Raji (cell line): ENCODE results near the gene ANXA6.

Source experiments
- POLR2A ChIP-seq: IDR thresholded peaks from 2 replicates; pipeline ENCODE4 v1.6.1; 2011; ENCODE audit warnings: low read depth, low read length, control low read depth; ENCODE audit not compliant: insufficient read depth

ANXA6 gene

DNA sequence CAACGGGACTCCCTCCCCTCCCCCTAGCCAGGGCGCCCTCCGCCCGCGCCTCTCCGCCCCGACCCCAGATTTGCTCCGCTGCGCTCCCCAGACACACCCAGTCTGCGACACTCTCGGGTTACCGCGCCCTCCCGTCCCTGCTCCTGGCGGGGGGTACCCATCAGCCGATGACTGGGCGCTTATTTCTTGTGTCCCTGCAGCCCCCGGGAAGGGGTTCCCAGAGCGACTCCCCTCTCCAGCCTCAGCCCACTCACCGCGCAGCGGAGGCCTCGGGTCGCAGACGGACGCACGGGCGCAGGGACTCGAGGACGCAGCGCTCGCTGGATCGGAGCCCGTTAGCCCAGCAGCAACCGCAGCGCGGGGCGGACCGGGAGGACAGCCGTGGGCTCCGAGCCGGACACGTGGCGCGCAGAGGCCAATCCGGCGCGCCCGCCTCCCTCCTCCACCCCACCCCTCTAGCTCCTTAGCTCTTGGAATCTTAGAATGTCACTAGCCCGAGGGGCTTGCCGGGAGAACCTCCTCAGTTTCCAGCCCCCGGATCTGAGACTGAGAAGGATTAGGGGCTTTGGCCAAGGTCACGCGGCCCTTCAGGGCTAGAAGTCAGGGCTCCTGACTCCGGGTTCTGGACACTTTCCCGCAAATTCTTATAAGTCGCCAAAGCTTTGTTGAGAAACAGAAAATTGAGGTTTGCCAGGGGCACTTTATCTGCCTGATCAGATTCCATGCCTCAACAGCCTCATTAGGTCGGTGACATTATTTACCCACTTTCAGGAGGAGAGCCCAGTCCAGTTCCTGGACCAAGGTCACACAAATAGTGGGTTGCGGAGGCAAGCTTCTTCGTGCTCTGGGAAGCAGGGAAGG lies at the start of gene ANXA6:
Gene ANXA6 (minus strand): TSS at position 354 of the 861 bp plus-strand sequence. CDS start 9,878 bp downstream, outside the sequence.
- TF ChIP-seq POLR2A: peak; percentile 61

DNA sequence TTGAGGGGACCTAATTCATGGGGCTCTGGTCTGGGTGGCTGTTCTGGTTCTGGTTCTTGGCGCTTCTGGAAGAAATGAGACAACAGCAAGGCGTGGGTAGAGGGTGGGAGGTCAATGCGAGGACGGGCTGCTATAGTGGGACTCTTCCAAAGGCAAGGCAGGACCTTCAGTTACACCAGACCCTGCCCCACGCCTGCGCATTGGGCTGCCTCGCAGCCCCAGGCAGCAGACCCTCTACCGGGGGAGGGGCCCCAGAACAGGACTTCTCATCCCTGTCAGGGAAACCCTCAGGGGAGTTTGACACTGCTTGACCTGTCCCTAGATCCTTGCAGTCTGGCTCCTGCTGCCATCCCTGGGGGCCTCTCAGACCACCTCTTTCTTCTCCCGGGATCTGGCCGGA lies 47.8 kb upstream of the ANXA6 start:
- no peak for TF ChIP-seq POLR2A

DNA sequence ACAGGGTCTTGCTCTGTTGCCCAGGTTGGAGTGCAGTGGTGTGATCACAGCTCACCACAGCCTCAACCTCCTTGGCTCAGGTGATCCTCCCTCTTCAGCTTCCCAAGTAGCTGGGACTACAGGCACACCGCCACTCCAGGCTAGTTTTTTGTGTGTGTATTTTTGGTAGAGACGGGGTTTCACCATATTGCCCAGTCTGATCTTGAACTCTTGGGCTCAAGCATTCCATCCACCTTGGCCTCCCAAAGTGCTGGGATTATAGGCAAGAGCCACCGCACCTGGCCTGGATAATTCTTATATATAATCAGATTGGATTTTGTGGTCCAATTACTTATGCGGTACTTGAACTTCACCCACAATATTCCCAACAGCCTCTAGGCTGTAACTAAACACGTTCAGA lies 46.5 kb upstream of the ANXA6 start:
- TF ChIP-seq POLR2A: no peak

DNA sequence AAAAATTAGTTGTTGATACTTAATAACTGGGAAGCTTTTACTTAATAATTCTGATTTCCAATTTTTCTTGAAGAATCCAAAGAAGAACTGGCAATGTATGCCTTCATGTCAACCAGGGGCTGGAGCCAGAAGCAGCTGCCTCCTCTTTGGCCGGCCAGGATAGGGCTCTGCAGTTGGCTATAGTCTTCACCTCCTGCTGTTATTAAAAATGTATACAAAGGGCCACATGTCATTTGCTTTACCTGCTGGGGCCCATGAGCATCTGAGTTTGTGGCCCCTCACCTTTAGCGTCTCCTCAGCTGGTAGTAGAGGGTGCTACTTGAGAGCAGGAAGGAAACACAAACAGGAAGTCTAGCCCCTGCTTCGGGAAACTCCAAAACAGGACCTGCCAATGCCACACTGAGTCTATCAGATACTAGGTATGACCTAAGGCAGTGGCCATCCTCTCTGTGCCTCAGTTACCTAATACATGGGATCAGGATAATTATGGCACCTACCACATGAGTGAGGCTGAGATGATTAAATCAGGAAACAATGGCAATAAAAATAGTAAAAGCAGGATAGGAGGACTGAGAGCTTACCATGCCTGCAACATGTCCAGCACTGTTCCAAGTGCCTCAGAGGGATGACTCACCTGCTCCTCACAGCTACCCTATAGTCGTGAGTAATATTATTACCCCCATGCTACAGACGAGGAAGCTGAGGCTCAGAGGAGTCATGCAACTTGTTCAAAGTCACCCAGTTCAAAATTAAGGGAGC lies 45.0 kb upstream of the ANXA6 start:
- TF ChIP-seq POLR2A: no peak

DNA sequence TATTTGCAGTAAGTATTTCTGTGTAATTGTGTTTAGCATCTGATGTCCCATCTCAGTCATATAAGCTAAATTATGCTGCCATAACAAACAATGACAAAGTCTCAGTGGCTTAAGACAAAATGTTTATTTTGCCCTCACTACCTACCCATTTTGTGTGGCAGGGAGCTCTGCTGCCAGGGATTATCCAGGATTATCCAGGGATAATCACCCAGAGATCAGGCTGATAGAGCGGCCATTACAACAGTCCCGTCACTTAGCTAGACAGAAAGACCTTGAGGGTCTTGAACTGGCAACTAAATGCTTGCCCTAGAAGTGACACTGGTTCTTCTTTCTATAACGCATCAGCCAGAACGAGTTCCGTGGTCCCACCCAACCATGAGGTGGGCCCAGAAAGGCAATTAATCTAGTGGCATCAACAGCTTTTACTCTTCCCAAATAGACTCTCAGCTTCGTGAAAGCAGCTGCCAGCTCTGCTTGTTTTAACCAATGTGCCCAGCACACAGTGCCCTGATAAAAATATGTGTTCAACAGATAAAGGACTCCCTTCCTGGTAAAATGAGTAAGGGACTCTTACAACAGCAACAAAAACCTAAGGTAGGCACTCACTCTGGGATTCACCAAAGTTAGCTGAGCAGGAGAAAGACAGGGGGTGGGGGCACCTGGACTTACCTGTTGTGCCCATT lies 43.5 kb upstream of the ANXA6 start:
- TF ChIP-seq POLR2A: no peak

DNA sequence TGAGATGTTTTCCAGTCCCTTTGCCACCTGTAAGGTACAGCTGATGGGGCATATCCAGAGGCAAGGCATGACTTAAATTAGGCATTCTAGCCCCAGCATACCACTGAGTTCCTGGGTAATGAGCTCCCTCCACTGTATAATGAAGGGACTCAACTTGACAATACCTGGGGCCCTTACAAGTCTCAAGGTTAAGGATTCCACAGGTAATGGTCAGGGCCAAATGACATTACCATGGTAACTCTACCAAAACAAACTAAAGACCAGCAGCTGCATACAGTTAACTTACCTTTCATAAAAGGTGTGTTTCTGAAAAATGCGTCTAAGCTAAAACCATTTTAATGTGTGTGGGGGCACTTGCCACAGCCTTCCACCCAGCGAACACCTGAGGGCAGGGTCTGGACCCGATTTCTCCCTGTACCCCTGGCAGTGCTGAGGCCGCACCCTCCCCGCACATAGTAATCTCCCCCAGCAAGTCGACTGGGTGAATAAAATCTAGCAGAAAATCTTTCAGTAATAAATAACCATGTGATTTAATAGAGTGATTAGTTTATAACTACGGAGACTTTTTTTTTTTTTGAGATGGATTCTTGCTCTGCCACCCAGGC lies 42.1 kb upstream of the ANXA6 start:
- no peak for TF ChIP-seq POLR2A

DNA sequence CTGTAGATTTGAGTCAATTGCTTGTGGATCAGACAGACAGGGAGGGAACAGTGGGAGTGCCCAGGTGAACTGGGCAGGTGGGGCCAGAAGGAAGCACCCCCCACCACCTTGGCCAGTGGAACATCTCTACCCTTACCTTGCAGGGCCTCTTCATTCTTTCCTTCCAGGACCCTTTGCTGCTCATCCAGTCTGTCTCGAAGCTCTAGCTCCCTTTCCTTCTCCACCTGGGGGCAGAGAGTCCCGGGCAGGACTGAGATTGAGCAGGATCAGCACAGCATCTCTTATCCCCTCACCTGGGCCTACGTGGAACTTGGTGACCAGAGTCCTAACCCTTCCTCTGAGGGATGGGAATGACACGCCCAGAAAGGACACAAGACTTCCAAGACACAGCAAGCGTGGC lies 41.3 kb upstream of the ANXA6 start:
- TF ChIP-seq POLR2A: no peak

DNA sequence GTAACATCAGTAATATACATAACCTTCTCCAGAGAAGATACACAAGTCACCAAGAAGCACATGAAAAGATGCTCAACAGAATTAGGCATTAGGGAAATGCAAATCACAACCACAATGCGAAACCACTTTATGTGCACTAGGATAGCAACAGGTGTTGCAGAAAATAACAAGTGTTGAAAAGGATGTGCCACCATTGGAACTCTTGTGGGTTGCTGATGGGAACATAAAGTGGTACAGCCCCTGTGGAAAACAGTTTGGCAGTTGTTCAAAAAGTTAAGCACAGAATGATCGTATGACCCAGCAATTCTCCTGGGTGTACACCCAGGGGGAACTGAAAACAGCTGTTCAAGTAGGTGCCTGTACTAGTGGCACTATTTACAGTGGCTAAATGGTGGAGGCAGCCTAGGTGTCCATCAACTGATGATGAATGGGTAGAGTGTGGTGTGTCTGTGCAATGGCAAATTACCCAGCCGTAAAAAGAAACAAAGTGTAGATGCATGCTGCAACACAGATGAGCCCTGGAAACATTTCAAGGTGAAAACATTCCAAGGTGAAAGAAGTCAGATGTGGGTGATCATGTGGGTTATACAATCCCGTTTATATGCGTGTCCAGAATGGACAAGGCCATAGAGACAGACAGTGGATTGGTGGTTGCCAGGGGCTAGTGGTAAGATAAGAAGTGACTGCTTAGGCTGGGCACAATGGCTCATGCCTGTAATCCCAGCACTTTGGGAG lies 39.1 kb upstream of the ANXA6 start:
- 0 out of 2 replicates have a peak, but pooled peaks have one; percentile 29 for TF ChIP-seq POLR2A

DNA sequence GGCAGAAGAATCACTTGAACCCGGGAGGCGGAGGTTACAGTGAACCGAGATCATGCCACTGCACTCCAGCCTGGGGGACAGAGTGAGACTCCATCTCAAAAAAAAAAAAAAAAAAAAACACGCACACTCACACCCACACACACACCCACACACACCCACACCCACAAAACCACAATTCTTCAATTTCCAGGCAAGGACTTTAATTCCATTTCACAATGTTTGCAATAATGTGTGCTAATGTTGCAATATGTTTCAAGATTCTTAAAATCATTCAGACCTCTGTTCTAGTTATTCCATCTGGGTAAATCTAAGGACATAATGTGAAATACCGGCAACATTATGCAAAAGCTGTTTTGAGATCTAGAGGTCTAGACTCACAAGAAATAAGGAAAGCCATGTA lies 38.0 kb upstream of the ANXA6 start:
- no peak for TF ChIP-seq POLR2A

DNA sequence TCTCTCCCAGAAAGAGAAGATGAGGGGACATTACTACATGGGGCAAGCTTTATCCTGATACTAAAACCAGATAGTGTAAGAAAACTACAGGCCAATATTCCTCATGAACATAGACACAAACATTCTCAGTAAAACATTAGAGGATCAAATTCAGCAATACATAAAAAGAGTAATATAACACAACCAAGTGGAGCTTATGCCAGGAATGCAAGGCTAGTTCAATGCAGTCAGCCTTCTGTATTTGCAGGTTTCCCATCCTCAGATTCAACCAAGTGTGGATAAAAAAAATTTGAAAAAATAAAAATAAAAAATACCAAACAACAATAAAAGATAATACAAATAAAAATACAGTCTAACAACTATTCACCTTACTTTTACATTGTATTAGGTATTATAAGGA lies 35.0 kb upstream of the ANXA6 start:
- TF ChIP-seq POLR2A: no peak

DNA sequence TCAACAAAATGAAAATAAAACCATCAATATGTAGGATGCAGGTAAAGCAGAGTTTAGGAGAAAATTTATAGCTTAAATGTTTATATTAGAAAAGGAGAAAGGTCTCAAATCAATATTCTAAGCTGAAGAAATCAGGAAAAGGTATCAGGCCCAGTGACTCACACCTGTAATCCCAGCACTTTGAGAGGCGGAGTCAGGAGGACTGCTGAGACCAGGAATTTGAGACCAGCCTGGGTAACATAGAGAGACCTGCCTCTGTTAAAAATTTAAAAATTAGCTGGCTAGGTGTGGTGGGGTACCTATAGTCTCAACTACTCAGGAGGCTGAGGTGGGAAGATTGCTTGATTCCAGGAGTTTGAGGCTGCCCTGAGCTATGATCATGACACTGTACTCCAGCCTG lies 34.1 kb upstream of the ANXA6 start:
- no peak for TF ChIP-seq POLR2A

DNA sequence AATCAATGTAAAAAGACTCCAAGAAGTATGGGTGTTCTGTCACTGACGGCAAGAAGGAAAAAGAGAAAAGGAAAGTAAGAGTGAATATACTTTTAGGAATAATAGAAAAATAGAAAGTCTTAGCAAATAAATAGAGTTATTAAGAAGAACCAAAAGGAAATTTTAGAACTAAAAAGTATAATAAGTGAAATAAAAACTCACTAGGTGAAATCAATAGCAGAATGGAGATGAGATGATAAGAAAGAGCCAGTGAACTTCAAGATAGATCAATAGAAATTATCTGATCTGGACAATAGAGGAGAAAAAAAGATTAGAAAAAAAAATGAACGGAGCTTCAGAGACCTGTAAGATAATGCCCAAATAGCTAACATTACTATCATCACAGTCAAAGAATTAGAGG lies 31.6 kb upstream of the ANXA6 start:
- TF ChIP-seq POLR2A: no peak

DNA sequence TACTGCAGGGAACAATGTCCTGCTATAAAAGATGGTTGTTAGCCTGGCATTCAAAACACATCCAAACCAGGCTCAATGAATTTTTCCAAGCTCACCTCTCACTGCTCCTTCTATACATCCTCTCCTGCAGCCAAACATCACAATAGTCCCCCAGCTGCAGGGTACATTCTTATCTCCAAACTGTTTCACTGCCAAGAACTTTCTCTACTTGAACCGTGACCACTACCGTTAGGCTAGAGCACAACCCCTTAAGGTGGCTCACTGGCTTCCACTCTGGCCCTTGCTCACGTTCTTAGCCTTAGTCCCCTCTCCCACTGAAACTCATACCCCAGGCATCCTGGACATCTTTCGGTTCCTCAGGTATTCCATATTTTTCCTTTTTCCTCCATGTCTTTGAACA lies 29.0 kb upstream of the ANXA6 start:
- no peak for TF ChIP-seq POLR2A

DNA sequence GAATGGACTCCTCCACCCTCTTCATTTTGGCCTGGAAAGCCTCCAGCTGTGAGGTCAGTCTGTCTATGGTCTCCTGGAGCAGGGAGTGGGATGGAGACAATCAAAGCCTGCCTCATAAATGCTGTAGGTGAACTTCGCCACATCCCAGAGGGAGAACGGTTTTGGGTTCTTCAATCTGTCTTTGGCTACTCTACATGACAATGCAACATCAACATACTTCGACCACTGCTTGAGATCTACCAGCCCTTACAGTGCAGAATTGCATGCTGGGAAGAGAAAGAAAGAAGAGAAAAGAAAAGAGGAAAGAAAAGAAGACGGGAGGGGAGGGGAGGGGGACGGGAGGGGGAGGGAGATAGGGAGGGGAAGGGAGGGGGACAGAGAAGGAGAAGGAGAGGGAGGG lies 28.5 kb upstream of the ANXA6 start:
- no peak for TF ChIP-seq POLR2A

DNA sequence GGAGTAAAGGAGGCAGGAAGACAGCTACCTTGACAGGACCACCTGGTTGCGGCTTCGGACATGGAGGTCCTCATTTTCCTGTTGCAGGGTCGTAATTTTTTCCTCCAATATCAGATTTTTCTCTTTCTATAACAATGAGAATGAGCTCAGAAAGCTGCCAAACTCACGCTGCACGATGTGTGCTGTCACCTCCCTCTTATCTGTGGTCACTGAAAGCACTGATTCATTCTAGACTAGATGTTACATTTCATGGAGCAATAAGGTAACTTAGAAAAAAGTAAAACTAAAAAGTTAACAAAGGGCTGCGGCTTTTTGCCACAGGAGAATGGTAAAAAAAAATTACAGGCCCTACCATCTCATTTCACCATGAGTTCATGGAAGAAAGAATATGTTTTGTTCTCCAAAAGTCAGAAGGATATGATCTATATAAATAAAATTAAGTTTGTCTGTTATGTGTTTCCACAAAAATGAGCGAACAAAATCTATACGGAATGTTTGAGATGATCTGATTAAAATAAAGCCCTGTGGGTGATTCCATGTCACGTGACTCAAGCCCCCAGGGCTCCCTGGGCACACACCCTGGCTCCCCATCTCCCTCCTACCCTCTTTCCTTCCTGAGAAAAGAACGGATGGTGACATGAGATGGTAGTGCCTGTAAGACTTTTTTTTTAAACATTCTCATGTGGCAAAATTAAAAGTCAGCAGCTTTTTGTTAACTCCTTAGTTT lies 26.9 kb upstream of the ANXA6 start:
- TF ChIP-seq POLR2A: no peak
